NB4 (cell line): ENCODE data around the gene STRIP1.

Experiments used
- DNase-seq: peaks from one replicate; pipeline ENCODE4 v3.0.0; 2010; ENCODE audit warnings: low read depth
- H3K4me3 ChIP-seq: one replicate; pipeline ENCODE4 v1.5.1; 2011; ENCODE audit warnings: mild to moderate bottlenecking, low read depth, low read length, moderate library complexity
- CTCF ChIP-seq: IDR thresholded peaks from one replicate; pipeline ENCODE4 v1.5.1; 2012; ENCODE audit warnings: low read depth, low read length
- MYC ChIP-seq: IDR thresholded peaks from 2 replicates; pipeline ENCODE4 v1.6.1; 2011; ENCODE audit warnings: low read depth, low read length
- POLR2A ChIP-seq: IDR thresholded peaks from 2 replicates; pipeline ENCODE4 v1.6.1; 2011; ENCODE audit warnings: mild to moderate bottlenecking; ENCODE audit not compliant: insufficient read length; ENCODE audit errors: extremely low read depth
- TF ChIP-seq, protein P1 (sequence below): IDR thresholded peaks from 2 replicates; pipeline ENCODE4 v1.6.1; 2011; ENCODE audit warnings: low read depth, low read length

The STRIP1 gene

DNA sequence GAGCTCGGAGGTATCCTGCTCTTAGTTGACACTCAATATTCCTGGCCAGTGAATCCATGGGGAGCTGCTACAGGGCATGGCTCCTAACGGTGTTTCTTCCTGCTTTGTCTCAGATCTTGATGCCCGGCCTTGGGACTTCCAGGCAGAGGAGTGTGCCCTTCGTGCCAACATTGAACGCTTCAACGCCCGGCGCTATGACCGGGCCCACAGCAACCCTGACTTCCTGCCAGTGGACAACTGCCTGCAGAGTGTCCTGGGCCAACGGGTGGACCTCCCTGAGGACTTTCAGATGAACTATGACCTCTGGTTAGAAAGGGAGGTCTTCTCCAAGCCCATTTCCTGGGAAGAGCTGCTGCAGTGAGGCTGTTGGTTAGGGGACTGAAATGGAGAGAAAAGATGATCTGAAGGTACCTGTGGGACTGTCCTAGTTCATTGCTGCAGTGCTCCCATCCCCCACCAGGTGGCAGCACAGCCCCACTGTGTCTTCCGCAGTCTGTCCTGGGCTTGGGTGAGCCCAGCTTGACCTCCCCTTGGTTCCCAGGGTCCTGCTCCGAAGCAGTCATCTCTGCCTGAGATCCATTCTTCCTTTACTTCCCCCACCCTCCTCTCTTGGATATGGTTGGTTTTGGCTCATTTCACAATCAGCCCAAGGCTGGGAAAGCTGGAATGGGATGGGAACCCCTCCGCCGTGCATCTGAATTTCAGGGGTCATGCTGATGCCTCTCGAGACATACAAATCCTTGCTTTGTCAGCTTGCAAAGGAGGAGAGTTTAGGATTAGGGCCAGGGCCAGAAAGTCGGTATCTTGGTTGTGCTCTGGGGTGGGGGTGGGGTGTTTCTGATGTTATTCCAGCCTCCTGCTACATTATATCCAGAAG, 19.4 kb downstream of the STRIP1 start:
- TF ChIP-seq, protein P1, sequence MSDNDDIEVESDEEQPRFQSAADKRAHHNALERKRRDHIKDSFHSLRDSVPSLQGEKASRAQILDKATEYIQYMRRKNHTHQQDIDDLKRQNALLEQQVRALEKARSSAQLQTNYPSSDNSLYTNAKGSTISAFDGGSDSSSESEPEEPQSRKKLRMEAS: 0 out of 2 replicates have a peak, but pooled peaks have one; percentile 6
- no peak for TF ChIP-seq POLR2A
- no peak for TF ChIP-seq MYC
- TF ChIP-seq CTCF: peak; percentile 91
- H3K4me3 ChIP-seq: no peak overlapping the region
- peak; percentile 55 for DNase-seq

GRCh38 chr1:110055493-110056284, 21.3 kb downstream of the STRIP1 start:
- no peak overlapping the region for H3K4me3 ChIP-seq
- no peak for TF ChIP-seq POLR2A
- no peak for TF ChIP-seq CTCF
- no peak for TF ChIP-seq MYC
- TF ChIP-seq, protein P1: no peak
- DNase-seq: no peak

GRCh38 chr1:110056285-110056683, 21.9 kb downstream of the STRIP1 start:
- TF ChIP-seq MYC (no peak), POLR2A (no peak), CTCF (no peak)
- TF ChIP-seq, protein P1: no peak
- no peak overlapping the region for H3K4me3 ChIP-seq
- no peak for DNase-seq

DNA sequence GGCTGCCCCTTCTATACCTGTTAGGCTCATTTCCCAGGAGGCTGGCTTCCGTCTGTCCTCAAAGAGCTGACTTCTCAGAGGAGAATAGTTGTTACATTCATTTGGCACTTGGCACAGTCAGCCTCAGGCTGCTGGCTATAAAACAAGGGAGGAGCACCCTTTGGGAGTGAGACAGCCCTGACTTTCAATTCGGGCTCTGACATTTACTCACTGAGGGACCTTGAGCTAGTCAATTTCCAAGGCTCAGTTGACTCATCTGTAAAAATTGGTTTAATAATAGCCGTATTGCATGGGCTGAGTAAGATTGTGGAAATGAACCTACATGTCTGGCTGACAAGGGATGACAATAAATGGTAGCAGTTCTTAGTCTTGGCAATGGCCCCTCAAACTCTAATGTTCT, 22.4 kb downstream of the STRIP1 start:
- no peak for DNase-seq
- no peak overlapping the region for H3K4me3 ChIP-seq
- TF ChIP-seq CTCF (no peak), MYC (no peak), POLR2A (no peak)
- TF ChIP-seq, protein P1: no peak

DNA sequence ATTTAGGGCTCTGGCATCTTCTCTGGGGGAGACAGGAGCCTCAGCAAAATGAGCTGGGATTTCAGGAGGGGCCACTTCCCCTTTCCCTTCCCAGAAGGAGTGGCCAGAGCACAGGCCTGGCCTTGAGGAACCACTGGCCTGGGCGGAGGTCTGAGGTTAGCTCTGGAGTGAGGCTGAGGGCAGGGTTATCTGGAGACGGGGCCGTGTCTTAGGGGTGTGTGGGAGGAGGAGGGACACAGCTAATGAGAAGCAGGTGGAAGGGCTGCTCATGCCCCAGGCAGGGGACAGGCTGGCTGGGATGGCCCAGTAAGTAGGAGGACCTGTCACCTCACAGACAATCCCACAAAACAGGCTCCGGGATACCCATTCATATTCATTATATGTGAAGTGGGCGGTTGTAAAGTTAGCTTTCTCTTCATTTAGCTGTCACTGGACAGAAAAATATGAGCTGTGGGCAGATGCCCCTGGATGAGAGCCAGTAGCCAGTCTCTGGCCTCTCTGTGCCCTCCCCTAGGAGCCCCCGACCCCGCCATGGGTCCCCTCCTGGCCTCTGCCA, 23.6 kb downstream of the STRIP1 start:
- no peak for DNase-seq
- no peak for TF ChIP-seq CTCF
- TF ChIP-seq, protein P1: no peak
- TF ChIP-seq MYC: no peak
- TF ChIP-seq POLR2A: no peak
- no peak overlapping the region for H3K4me3 ChIP-seq
